Breast epithelium (tissue), 3 donors: ENCODE data around the gene OPCML.

Experiments used
- CTCF ChIP-seq, 3 donors: fragments of 450-650 bp; IDR thresholded peaks; one replicate each; pipeline ENCODE4 v1.5.1; 2016 to 2017; ENCODE audit warnings: antibody characterized with exemption in 3 of 3, mild to moderate bottlenecking in 3 of 3, moderate library complexity in 3 of 3
- POLR2A ChIP-seq: fragments of 450-650 bp; IDR thresholded peaks from one replicate; pipeline ENCODE4 v1.6.1; 2016; ENCODE audit warnings: antibody characterized with exemption, mild to moderate bottlenecking, moderate library complexity
- POLR2AphosphoS5 ChIP-seq, 3 donors: sonication (generic); formaldehyde crosslinking; IDR thresholded peaks; one replicate each; pipeline ENCODE4 v1.6.1; 2017; ENCODE audit warnings: antibody characterized with exemption in 3 of 3

- no peak for TF ChIP-seq POLR2AphosphoS5 (IDR thresholded peaks at IDR 0.05)
- no peak for TF ChIP-seq CTCF (IDR thresholded peaks at IDR 0.05)
- no peak for TF ChIP-seq POLR2A
Measured at GRCh38 chr11:132910011-132910760, 622.1 kb downstream of the OPCML start.
